H9 (cell line): ENCODE data around the gene GLRA2. TPM values are rescaled to one million over a fixed set of nuclear protein-coding genes. Genes with fewer than 3 reads are reported as not detected.

Experiments used
- DNase-seq: peaks from one replicate; pipeline ENCODE4 v3.0.0-alpha.2; 2017
- H2AFZ ChIP-seq: one replicate; pipeline ENCODE4 v1.6.1; 2013; ENCODE audit warnings: mild to moderate bottlenecking, low read length, control low read depth, moderate library complexity
- H2AK5ac ChIP-seq: 2 replicates; pipeline ENCODE4 v1.6.1; 2013; ENCODE audit warnings: low read length, control low read depth, mixed read lengths; ENCODE audit not compliant: insufficient read length
- H2BK120ac ChIP-seq: one replicate; pipeline ENCODE4 v1.6.1; 2013; ENCODE audit warnings: low read depth, mild to moderate bottlenecking, low read length, control low read depth, inconsistent platforms; ENCODE audit not compliant: poor library complexity, severe bottlenecking
- H2BK12ac ChIP-seq: 2 replicates; pipeline ENCODE4 v1.6.1; 2013; ENCODE audit warnings: low read length, control low read depth, mixed read lengths, low read depth; ENCODE audit not compliant: insufficient read length
- H2BK15ac ChIP-seq: 2 replicates; pipeline ENCODE4 v1.6.1; 2013; ENCODE audit warnings: low read depth, low read length, control low read depth
- H2BK20ac ChIP-seq: one replicate; pipeline ENCODE4 v1.6.1; 2013; ENCODE audit warnings: low read depth, mild to moderate bottlenecking, low read length, control low read depth, inconsistent platforms; ENCODE audit not compliant: poor library complexity, severe bottlenecking
- H2BK5ac ChIP-seq: 2 replicates; pipeline ENCODE4 v1.6.1; 2013; ENCODE audit warnings: low read length, control low read depth, mixed read lengths; ENCODE audit not compliant: insufficient read length
- H3K14ac ChIP-seq: 2 replicates; pipeline ENCODE4 v1.6.1; 2013; ENCODE audit warnings: low read length, control low read depth; ENCODE audit not compliant: insufficient read depth
- H3K18ac ChIP-seq: 2 replicates; pipeline ENCODE4 v1.6.1; 2013; ENCODE audit warnings: low read depth, mild to moderate bottlenecking, mixed read lengths, low read length, control low read depth; ENCODE audit not compliant: insufficient read length
- H3K23ac ChIP-seq: 2 replicates; pipeline ENCODE4 v1.6.1; 2013; ENCODE audit warnings: low read length, control low read depth, mixed read lengths, low read depth; ENCODE audit not compliant: insufficient read length
- H3K23me2 ChIP-seq: 2 replicates; pipeline ENCODE4 v1.6.1; 2013; ENCODE audit warnings: low read depth, mild to moderate bottlenecking, mixed read lengths, low read length, control low read depth; ENCODE audit not compliant: insufficient read length, poor library complexity, severe bottlenecking
- H3K27ac ChIP-seq: 2 replicates; pipeline ENCODE4 v1.5.1; 2013; ENCODE audit warnings: low read length, control low read depth, mixed read lengths, low read depth; ENCODE audit not compliant: insufficient read length
- H3K27me3 ChIP-seq: 2 replicates; pipeline ENCODE4 v1.6.1; 2013; ENCODE audit warnings: low read length, control low read depth, inconsistent platforms; ENCODE audit not compliant: insufficient read depth
- H3K4ac ChIP-seq: 2 replicates; pipeline ENCODE4 v1.6.1; 2013; ENCODE audit warnings: low read depth, mild to moderate bottlenecking, control low read depth, inconsistent platforms, low read length, moderate library complexity
- H3K4me1 ChIP-seq: 2 replicates; pipeline ENCODE4 v1.6.1; 2013; ENCODE audit warnings: low read length, control low read depth, inconsistent platforms; ENCODE audit not compliant: insufficient read depth
- H3K4me2 ChIP-seq: 2 replicates; pipeline ENCODE4 v1.6.1; 2013; ENCODE audit warnings: low read length, control low read depth, mixed read lengths; ENCODE audit not compliant: insufficient read length, insufficient read depth
- H3K56ac ChIP-seq: 2 replicates; pipeline ENCODE4 v1.6.1; 2013; ENCODE audit warnings: low read depth, mild to moderate bottlenecking, mixed read lengths, low read length, control low read depth; ENCODE audit not compliant: insufficient read length
- H3K79me1 ChIP-seq: 2 replicates; pipeline ENCODE4 v1.6.1; 2013; ENCODE audit warnings: low read depth, mild to moderate bottlenecking, moderate library complexity, low read length, control low read depth, inconsistent platforms; ENCODE audit not compliant: insufficient read depth, poor library complexity, severe bottlenecking
- H3K79me2 ChIP-seq: 2 replicates; pipeline ENCODE4 v1.6.1; 2013; ENCODE audit warnings: low read length, control low read depth, inconsistent platforms; ENCODE audit not compliant: insufficient read depth
- H3K9ac ChIP-seq: 2 replicates; pipeline ENCODE4 v1.6.1; 2013; ENCODE audit warnings: low read length, control low read depth, mixed read lengths; ENCODE audit not compliant: insufficient read length; ENCODE audit errors: extremely low read depth
- H3K9me3 ChIP-seq: one replicate; pipeline ENCODE4 v1.6.1; 2013; ENCODE audit warnings: low read depth, low read length, inconsistent platforms; ENCODE audit not compliant: control insufficient read depth
- H3T11ph ChIP-seq: one replicate; pipeline ENCODE4 v1.6.1; 2013; ENCODE audit warnings: mild to moderate bottlenecking, low read length, control low read depth, inconsistent platforms
- H4K20me1 ChIP-seq: one replicate; pipeline ENCODE4 v1.6.1; 2013; ENCODE audit not compliant: control insufficient read depth, insufficient read length, insufficient read depth
- H4K5ac ChIP-seq: 2 replicates; pipeline ENCODE4 v1.6.1; 2013; ENCODE audit warnings: low read depth, mild to moderate bottlenecking, mixed read lengths, low read length, control low read depth; ENCODE audit not compliant: insufficient read length
- H4K8ac ChIP-seq: replicated peaks from 2 replicates; pipeline ENCODE4 v1.6.1; 2013; ENCODE audit warnings: low read length, control low read depth, mixed read lengths, low read depth; ENCODE audit not compliant: insufficient read length
- H4K91ac ChIP-seq: 2 replicates; pipeline ENCODE4 v1.6.1; 2013; ENCODE audit warnings: low read depth, mild to moderate bottlenecking, moderate library complexity, mixed read lengths, low read length, control low read depth; ENCODE audit not compliant: insufficient read length
- H3K27ac Mint-ChIP-seq, 3 experiments: 2 replicates in 2 of 3; 3 replicates in 1 of 3; pipeline ENCODE4 v1.8.0; 2020 to 2021; ENCODE audit warnings: mixed read lengths in 3 of 3, mild to moderate bottlenecking in 1 of 3, moderate library complexity in 1 of 3
- H3K27me3 Mint-ChIP-seq: 2 replicates; pipeline ENCODE4 v1.8.0; 2021; ENCODE audit warnings: low read depth, mild to moderate bottlenecking, moderate library complexity, mixed read lengths
- H3K36me3 Mint-ChIP-seq, 3 experiments: 2 replicates in 2 of 3; 3 replicates in 1 of 3; pipeline ENCODE4 v1.8.0; 2020 to 2021; ENCODE audit warnings: low read depth in 3 of 3, mixed read lengths in 3 of 3; ENCODE audit not compliant: insufficient read depth in 1 of 3
- H3K4me1 Mint-ChIP-seq, 2 experiments: 2 replicates each; pipeline ENCODE4 v1.8.0; 2020; ENCODE audit warnings: mixed read lengths in 2 of 2
- H3K4me3 Mint-ChIP-seq, 2 experiments: 2 replicates in 1 of 2; 3 replicates in 1 of 2; pipeline ENCODE4 v1.8.0; 2020 to 2021; ENCODE audit warnings: mild to moderate bottlenecking in 2 of 2, mixed read lengths in 2 of 2, moderate library complexity in 1 of 2
- H3K9me3 Mint-ChIP-seq, 2 experiments: 2 replicates in 1 of 2; 3 replicates in 1 of 2; pipeline ENCODE4 v1.8.0; 2020; ENCODE audit warnings: mild to moderate bottlenecking in 2 of 2, mixed read lengths in 2 of 2, moderate library complexity in 1 of 2
- CTCF ChIP-seq: fragments of 200-600 bp; sonication (generic); conservative IDR thresholded peaks from 3 replicates; pipeline ENCODE4 v1.8.0; 2021; ENCODE audit warnings: antibody characterized with exemption, mild to moderate bottlenecking
- WGBS: extraction: QIAGEN DNeasy Blood & Tissue Kit; methylation state at CpG from one replicate; pipeline ENCODE4 v1.1.7; 2013; ENCODE audit warnings: missing lambda C conversion rate, low lambda C conversion rate, mixed read lengths; ENCODE audit not compliant: insufficient read length; ENCODE audit errors: extremely low coverage; 5-methylcytosine and 5-hydroxymethylcytosine counted together
- total RNA-seq: library from RNA; stranded (reverse); gene quantifications from 2 replicates; pipeline ENCODE4 v1.2.1, GENCODE V29; 2021

GLRA2 gene
- total RNA-seq, 1 experiment from 2014 or later: not detected

- Histone ChIP-seq H2AFZ (no peak overlapping the region), H2AK5ac (no peak overlapping the region), H3K18ac (no peak overlapping the region), H3K4me1 (no peaks in the 10 kb centered on the region; the same call in 1 of the 2 replicates), H3K14ac (no peak overlapping the region), H3K4me2 (no peak overlapping the region), H3K79me2 (no peaks in the 10 kb centered on the region), H3K9me3 (peaks cover 4% of the 10 kb centered on the region), H3K27me3 (no peaks in the 10 kb centered on the region), H2BK20ac (no peak overlapping the region), H3K79me1 (no peaks in the 10 kb centered on the region), H3K56ac (no peak overlapping the region), H2BK15ac (no peak overlapping the region), H3K23ac (no peak overlapping the region), H4K91ac (no peak overlapping the region), H2BK12ac (no peak overlapping the region), H3K23me2 (no peaks in the 10 kb centered on the region), H2BK120ac (no peak overlapping the region), H4K8ac (no peak overlapping the region), H3T11ph (no peak overlapping the region), H2BK5ac (no peak overlapping the region), H3K9ac (no peak overlapping the region), H4K5ac (no peak overlapping the region), H4K20me1 (no peaks in the 10 kb centered on the region), H3K27ac (no peak overlapping the region), H3K4ac (no peak overlapping the region)
- no peak overlapping the region for H3K4me3 Mint-ChIP-seq
- no peak overlapping the region for H3K27ac Mint-ChIP-seq
- H3K27me3 Mint-ChIP-seq: no peaks in the 10 kb centered on the region
- peaks cover 69 to 73% of the 10 kb centered on the region in 2 experiments for H3K9me3 Mint-ChIP-seq
- H3K4me1 Mint-ChIP-seq: peaks cover 0 to 2% of the 10 kb centered on the region in 2 experiments; a peak in 1 of 4 replicates
- WGBS: no CpG with 5 or more reads among the region's 1 CpG
- no peak for TF ChIP-seq CTCF
- peaks cover 0 to 4% (median 3%) of the 10 kb centered on the region in 3 experiments; a peak in 4 of 7 replicates for H3K36me3 Mint-ChIP-seq
- DNase-seq: no peak
Measured at GRCh38 chrX:14673236-14673635, 143.9 kb downstream of the GLRA2 start.
